Measurements from ENCODE around the gene SHTN1.

SHTN1 gene

DNA sequence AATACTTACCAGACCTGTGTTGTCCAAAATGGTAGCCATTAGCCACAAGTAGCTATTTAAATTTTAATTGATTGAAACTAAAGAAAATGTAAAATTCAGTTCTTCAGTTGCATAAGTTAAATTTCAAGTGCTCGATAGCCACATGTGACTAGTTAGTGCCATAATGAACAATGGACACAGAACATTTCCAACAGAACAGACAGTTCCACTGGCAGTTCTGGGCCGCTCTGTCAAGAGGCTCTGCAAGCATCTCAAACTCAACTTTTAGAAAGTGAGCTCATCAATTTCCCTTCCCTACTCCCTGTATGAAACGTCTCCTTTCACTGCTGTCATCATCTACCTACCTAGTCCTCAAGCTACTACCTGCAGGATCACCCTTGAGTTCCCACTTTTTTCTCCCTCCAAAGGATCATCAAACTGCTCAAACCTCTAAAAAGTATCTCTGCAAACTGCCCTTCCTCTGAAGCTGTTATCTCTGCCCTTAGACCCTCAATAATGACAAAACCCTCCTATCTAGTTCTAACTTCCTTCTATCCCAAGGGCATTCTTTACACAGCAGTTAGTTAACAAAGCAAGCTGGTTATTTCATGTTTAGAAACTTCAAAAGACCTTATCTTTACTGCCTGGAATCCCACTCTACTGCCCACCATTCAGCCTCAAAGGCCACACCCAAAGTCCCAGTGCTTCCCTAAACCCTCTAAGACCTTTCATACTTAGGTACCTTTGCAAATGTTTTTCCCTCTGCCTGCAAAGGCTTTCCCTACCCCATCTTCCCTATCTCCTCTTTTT lies 20.6 kb downstream of the SHTN1 start:
- no peak for DNase-seq

GRCh38 chr10:116980041-116980440 lies 24.9 kb downstream of the SHTN1 start:
- DNase-seq: no peak

GRCh38 chr10:116978901-116979300 lies 26.1 kb downstream of the SHTN1 start:
- DNase-seq: no peak

DNA sequence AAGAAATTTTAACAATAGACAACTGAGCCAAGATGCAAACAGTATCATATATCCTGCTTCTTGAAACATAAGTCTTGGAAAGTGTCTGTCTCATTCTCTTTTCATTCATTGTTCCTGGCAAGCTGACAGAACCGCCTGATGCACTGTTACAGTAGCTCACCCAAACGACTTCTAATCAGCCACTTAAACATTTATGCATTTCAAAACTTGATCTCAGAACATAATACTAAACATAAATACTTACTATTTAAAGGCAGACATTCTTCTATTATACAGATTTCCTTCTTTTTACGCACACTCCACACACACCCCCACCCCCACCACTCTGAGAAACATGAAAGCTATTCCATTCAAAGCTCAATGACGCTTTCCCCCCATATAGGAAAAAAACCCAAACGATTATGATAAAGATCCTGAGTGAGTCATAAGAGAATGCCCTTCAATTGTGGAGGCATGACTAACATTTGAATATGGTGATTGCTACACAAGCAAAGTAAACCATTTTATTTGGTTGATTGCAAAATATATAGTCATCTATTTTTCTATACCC lies 30.5 kb downstream of the SHTN1 start:
- DNase-seq: no peak

DNA sequence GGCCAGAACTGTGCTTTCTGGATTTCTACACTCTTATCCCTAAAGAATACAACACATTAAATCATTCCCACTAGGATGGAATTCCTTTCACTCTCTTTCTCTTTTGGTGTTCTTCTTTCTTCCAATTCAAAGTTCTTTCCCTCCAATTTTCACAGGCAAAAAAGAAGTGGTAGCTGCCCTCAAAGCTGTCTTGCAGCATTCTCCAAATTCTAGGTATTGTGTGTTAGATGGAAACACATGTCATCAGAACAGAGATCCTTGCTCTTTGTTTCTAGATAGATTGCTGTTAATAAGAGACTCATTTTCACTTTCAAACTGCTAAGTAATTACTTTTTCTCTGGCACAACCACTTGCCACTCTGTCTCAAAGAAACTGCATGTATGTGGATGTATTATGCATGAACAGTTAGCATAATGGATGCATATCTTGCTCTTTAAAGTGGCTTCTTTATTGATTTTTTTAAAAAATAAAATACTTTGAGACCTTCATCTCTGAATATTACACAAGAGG lies 31.0 kb downstream of the SHTN1 start:
- DNase-seq: no peak

GRCh38 chr10:116973371-116973905 lies 31.5 kb downstream of the SHTN1 start:
- no peak for DNase-seq

- no peak for DNase-seq
Measured at GRCh38 chr10:116972131-116972530, 32.9 kb downstream of the SHTN1 start.

GRCh38 chr10:116970050-116970449 lies 34.9 kb downstream of the SHTN1 start:
- DNase-seq: no peak

- no peak for DNase-seq
Measured at GRCh38 chr10:116968331-116968730, 36.7 kb downstream of the SHTN1 start.

DNA sequence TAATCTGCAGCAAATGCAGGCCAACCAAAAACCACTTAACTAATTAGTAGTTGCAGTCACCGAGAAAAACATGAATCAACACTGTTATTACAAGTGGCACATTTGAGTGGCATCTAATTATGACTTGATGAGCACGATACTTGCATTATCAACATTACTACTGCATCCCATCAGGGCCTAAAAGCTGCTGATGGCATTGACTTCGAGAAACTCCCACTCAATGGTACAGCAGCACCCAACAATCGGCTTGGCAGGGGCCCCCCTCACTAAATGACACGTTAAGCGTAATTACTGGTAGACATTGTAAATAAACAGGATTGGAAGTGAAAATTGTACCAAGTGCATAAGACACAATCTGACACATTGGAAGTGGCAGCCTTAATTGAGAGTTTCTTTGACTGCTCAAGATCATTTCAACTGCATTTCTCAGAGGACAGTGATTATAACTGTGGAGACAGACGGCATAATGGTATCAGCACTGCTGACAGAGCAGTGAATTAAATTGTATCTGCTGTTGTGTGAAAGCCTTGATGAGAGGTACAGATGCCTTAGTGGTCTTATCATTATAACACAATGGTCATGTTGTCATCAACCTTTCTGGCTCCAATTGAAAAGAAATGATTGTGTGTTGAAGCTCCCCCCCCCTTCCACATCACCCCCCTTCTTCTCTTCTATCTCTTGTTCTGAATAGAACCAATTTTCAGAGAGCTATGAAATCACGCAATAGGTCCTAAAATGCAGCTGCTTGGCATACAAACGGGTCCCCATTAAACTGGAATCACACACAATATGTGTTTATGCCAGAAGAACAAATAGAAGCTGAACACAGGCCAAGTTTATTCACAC lies 43.4 kb downstream of the SHTN1 start:
- DNase-seq: no peak

DNA sequence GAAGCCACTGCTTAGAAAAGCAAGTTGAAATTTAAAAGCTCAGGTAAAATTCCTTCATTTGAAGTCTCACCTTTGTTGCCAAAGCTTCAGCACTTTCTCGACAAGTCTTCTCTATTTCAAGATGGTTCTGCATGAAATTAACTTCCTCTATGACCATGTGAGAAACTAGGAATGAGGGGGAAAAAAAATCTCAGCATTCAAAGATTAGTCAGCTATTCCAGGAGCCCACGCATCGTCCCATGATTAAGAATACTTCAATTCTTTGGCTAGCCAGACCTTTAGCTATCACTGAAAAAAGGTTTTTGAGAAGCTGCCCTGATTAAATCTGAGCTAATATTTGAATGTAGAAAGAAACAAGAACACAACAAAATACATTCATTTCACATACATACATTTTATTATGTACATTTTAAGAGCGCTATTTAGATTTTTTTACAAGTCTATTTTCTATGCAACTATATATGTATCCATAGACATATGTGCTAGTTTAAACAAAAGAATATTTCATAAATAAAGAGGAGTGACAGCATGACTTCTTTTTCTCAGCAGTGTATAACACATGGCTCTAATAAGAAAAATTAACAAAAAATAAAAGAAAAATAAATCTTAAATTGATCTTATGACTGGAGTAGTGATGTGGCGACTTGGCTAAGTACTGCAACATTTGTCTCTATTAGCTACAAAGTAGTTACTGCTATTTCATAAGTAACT lies 44.8 kb downstream of the SHTN1 start:
- no peak for DNase-seq

DNA sequence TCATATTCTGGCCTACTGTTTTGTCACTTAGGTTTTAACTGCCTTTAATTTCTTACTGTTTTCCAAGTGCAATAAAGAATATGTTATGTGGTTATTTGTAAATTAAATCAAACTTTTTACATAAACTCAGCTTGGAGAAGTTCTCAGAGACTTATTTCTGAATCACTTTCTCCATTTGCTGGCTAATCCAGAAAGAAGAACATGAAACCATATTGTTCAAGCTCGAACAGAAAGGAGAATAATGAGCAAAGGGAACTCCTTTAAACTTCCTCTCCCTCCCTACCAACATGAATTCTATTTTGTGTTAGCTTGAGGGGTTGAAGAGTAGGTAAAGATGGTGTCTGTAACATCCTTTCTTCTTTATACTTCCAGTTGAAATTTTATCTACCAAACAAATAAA lies 52.3 kb downstream of the SHTN1 start:
- no peak for DNase-seq

DNA sequence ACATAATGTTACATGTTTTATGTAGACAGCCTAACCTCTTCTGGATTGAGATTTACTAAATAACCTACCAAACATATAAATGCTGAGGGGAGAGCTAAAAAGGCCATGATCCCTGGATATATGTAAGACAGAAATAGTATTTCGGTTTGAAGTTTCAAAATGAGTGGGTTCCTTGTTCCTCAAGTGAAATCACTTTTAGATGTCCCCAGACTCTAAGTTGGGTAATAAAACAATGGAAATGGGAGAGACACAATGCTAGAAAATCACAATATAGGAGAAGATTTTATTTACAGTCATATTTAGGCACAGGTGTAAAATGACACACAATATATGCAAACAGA lies 56.5 kb downstream of the SHTN1 start:
- DNase-seq: no peak

DNA sequence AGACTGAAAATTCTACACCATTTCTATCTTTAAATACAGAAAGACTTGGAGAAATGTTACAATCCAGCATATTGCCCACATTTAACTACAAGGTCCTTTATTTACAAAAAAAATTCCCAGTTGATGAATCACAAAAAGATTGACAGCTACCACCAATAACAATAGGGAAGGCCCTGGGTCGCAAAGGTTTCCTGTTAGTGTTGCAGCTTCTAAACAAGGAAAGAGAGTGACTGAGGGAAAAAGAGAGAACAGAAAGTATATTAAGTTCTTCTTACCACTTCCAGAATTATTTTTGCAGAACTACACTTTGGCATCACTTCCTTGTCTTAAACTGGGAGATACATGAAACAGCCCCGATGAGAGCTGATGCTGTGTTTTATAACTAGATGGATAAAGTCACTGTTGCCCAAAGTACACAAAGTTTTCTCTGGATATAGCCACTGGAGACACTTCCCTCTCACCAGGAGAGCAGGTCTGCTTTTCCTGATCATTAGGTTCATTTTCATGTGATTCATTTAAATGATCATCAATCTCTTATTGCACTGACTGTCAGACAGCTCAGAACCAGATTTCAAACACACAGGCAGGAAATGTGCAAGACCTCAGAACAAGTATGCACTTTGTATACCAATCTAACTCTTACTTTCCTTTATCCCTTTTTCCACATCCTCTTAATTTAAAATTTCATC lies 57.0 kb downstream of the SHTN1 start:
- no peak for DNase-seq

- no peak for DNase-seq
Measured at GRCh38 chr10:116944911-116945310, 60.1 kb downstream of the SHTN1 start.

- DNase-seq: no peak
Measured at GRCh38 chr10:116931806-116932205, 73.2 kb downstream of the SHTN1 start.

DNA sequence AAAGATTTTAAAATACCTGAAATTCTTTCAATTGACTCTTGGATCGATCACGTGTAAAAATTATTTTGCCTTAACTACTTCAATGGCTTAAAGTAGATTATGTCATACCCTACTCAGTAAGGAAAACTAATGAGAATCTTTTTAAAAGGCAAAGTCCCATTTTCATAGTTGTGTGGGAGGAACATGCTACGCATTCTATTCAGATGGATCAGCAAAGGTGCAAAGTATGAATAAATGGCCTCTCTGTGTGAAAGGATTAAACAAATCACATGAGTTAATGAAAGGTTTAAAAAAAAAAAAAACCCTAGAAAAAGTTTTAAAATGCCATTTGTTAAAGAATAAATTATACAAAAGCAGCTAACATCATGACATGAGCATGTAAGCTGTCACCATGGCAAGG lies 78.6 kb downstream of the SHTN1 start:
- no peak for DNase-seq

DNA sequence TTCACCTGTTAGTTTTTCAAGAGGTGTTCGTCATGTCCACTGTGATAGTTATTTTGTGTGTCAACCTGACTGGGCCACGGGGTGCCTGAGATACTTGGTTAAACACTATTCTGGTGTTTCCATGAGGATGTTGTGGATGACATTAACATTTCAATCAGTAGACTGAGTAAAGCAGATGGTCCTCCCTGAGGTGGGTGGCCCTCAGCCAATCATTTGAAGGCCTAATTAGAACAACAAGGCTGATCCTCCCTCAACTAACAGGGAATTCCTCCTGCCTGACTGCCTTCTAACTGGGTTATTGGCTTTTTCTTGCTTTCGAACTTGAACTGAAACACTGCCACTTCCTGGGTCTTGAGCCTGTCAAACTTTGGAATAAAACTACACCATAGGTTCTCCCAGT lies 79.9 kb downstream of the SHTN1 start:
- no peak for DNase-seq

GRCh38 chr10:116919706-116920105 lies 85.3 kb downstream of the SHTN1 start:
- DNase-seq: no peak

GRCh38 chr10:116919164-116919563 lies 85.8 kb downstream of the SHTN1 start:
- no peak for DNase-seq

DNA sequence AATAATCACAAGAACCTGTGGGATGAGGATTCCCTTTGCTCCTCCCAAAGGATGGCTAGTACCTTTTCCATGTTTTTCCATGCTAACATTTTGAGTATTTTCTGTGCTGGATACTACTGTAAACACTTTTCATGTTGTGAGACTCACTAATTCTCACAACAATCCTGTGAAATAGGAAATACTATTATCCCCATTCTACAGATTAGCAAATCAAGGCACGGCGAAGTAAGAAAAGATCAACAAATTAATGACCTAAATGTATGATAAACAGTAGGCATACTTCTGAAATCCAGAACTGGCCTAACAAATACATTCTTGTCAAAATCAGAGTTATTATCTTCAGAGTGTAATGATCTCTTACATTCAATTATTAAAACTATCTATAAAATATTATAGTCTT lies 86.4 kb downstream of the SHTN1 start:
- no peak for DNase-seq

DNA sequence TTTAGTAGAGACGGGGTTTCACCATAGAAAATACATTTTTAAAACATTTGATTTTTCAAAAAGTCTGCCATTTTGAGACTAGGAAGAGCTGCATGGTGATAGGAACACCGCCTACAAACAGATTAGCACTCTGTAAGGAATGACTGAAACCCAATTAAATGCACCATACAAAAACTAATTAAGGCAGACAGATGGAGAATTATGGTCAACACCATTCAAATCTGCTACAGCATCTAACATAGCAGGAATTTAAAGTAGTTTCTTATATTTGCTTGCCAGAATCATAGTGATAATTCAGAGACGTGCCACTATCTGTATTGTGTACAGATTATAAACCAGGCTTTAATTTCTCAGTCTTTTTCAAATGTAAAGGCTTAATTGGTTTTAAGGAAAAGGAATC lies 87.5 kb downstream of the SHTN1 start:
- DNase-seq: no peak
